Measurements from ENCODE around the gene AUTS2.

DNA sequence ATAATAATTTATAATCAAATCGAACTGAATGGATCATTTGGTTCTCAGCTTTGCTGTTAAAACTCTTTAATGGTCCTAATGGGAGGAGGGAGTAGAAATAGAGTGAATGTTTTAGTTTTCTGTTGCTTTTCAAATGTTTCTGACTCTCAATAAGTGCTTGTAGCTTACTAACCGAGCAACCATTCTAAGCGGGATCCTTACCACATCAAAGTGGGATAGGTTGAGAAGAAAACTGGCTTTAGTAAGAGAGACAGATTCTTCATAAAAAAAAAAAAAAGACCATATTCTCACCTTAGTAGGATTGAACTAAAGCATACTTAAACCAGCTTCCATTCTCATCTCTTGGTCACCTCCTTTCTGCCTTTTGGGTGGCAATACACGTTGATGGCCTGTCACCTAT lies 584.2 kb downstream of the AUTS2 start:
- TF ChIP-seq SUZ12 (IDR thresholded peaks at IDR 0.05) (no peak), NFRKB (IDR thresholded peaks at IDR 0.05) (no peak), BHLHE40 (IDR thresholded peaks at IDR 0.05; ENCODE audit: borderline replicate concordance) (no peak), FOXM1 (IDR thresholded peaks at IDR 0.05; ENCODE audit: borderline replicate concordance) (no peak), FOXA1 (IDR thresholded peaks at IDR 0.05) (no peak), FOXK2 (IDR thresholded peaks at IDR 0.05) (no peak), TARDBP (IDR thresholded peaks at IDR 0.05) (no peak), HDGF (IDR thresholded peaks at IDR 0.05; ENCODE audit: borderline replicate concordance) (no peak), SP1 (IDR thresholded peaks at IDR 0.05) (no peak), LEF1 (IDR thresholded peaks at IDR 0.05; ENCODE audit: borderline replicate concordance) (no peak)
